HAP-1 (cell line): ENCODE measurements around the gene ANKS1B.

Experiments used
- DNase-seq, 2 experiments: peaks; one replicate each; pipeline ENCODE4 v3.0.0-alpha.2; 2016 to 2020; ENCODE audit warnings: low spot score in 2 of 2
- H3K27me3 ChIP-seq: fragments of 250-450 bp; sonication (Bioruptor Pico); 2 replicates; pipeline ENCODE4 v1.5.1; 2020; ENCODE audit warnings: low read depth, mild to moderate bottlenecking, moderate library complexity
- H3K36me3 ChIP-seq: fragments of 250-450 bp; sonication (Bioruptor Pico); replicated peaks from 2 replicates; pipeline ENCODE4 v1.5.1; 2020; ENCODE audit warnings: mild to moderate bottlenecking
- H3K4me1 ChIP-seq: fragments of 250-450 bp; sonication (Bioruptor Pico); 2 replicates; pipeline ENCODE4 v1.5.1; 2020; ENCODE audit warnings: mild to moderate bottlenecking
- H3K4me3 ChIP-seq: fragments of 250-450 bp; sonication (Bioruptor Pico); 2 replicates; pipeline ENCODE4 v1.5.1; 2020; ENCODE audit warnings: mild to moderate bottlenecking, moderate library complexity
- H3K9me3 ChIP-seq: fragments of 250-450 bp; sonication (Bioruptor Pico); 2 replicates; pipeline ENCODE4 v1.5.1; 2020; ENCODE audit warnings: mild to moderate bottlenecking, moderate library complexity
- in situ Hi-C: fragments of 300-500 bp; cut with MboI; formaldehyde crosslinking; loops from 3 replicates; pipeline ENCODE4 v1.14.3; 2020; ENCODE audit warnings: low sequenced_read_pairs, inconsistent platforms, mixed read lengths

The ANKS1B gene

GRCh38 chr12:99212275-99212674 is 772.5 kb downstream of the ANKS1B start:
- in situ Hi-C loops, result no loop called here
- Histone ChIP-seq H3K36me3 (no peaks in the 10 kb centered on the region), H3K4me3 (no peak overlapping the region), H3K27me3 (no peaks in the 10 kb centered on the region), H3K9me3 (no peaks in the 10 kb centered on the region), H3K4me1 (no peaks in the 10 kb centered on the region)
- DNase-seq, result no peak

- no peak for DNase-seq
- no peak overlapping the region for H3K4me3 ChIP-seq
- H3K36me3 ChIP-seq, result no peaks in the 10 kb centered on the region
- no peaks in the 10 kb centered on the region for H3K4me1 ChIP-seq
- H3K27me3 ChIP-seq, result no peaks in the 10 kb centered on the region
- in situ Hi-C loops, result no loop called here
- H3K9me3 ChIP-seq, result no peaks in the 10 kb centered on the region
Observed at GRCh38 chr12:99205111-99205510, 779.6 kb downstream of the ANKS1B start.

GRCh38 chr12:99201906-99202645 is 782.7 kb downstream of the ANKS1B start:
- H3K9me3 ChIP-seq, result no peaks in the 10 kb centered on the region
- no peaks in the 10 kb centered on the region for H3K36me3 ChIP-seq
- H3K4me1 ChIP-seq, result no peaks in the 10 kb centered on the region
- in situ Hi-C loops, result no loop called here
- no peaks in the 10 kb centered on the region for H3K27me3 ChIP-seq
- no peak for DNase-seq
- H3K4me3 ChIP-seq, result no peak overlapping the region

- H3K36me3 ChIP-seq, result no peaks in the 10 kb centered on the region
- no peaks in the 10 kb centered on the region for H3K9me3 ChIP-seq
- no peak overlapping the region for H3K4me3 ChIP-seq
- peaks cover under 1% of the 10 kb centered on the region; the same call in 1 of the 2 replicates for H3K27me3 ChIP-seq
- no peaks in the 10 kb centered on the region for H3K4me1 ChIP-seq
- in situ Hi-C loops, result no loop called here
- no peak for DNase-seq
Observed at GRCh38 chr12:99200711-99201384, 783.9 kb downstream of the ANKS1B start.

- in situ Hi-C loops, result no loop called here
Observed at GRCh38 chr12:99195474-99195873, 789.3 kb downstream of the ANKS1B start.

GRCh38 chr12:99192489-99192888 is 792.2 kb downstream of the ANKS1B start:
- no peak for DNase-seq
- H3K27me3 ChIP-seq, result peaks cover 2% of the 10 kb centered on the region; the same call in 1 of the 2 replicates
- no peaks in the 10 kb centered on the region for H3K36me3 ChIP-seq
- in situ Hi-C loops, result no loop called here
- no peaks in the 10 kb centered on the region for H3K9me3 ChIP-seq
- no peak overlapping the region for H3K4me3 ChIP-seq
- no peaks in the 10 kb centered on the region for H3K4me1 ChIP-seq

More at GRCh38 chr12:99195474-99195873, 789.3 kb downstream of the ANKS1B start:
- no peak for DNase-seq
- Histone ChIP-seq H3K36me3 (no peaks in the 10 kb centered on the region), H3K27me3 (peaks cover 2% of the 10 kb centered on the region; the same call in 1 of the 2 replicates), H3K9me3 (no peaks in the 10 kb centered on the region), H3K4me3 (no peak overlapping the region), H3K4me1 (no peaks in the 10 kb centered on the region)

- Histone ChIP-seq H3K36me3 (no peaks in the 10 kb centered on the region), H3K9me3 (no peaks in the 10 kb centered on the region), H3K4me3 (no peak overlapping the region), H3K27me3 (no peaks in the 10 kb centered on the region), H3K4me1 (no peaks in the 10 kb centered on the region)
- no peak for DNase-seq
- in situ Hi-C loops, result no loop called here
Observed at GRCh38 chr12:99176871-99177270, 807.9 kb downstream of the ANKS1B start.

GRCh38 chr12:99170461-99170860 is 814.3 kb downstream of the ANKS1B start:
- Histone ChIP-seq H3K27me3 (peaks cover 4% of the 10 kb centered on the region; the same call in 1 of the 2 replicates), H3K9me3 (no peaks in the 10 kb centered on the region), H3K36me3 (no peaks in the 10 kb centered on the region), H3K4me3 (no peak overlapping the region), H3K4me1 (no peaks in the 10 kb centered on the region)
- in situ Hi-C loops, result no loop called here
- DNase-seq, result no peak

GRCh38 chr12:99170037-99170436 is 814.7 kb downstream of the ANKS1B start:
- in situ Hi-C loops, result no loop called here
- Histone ChIP-seq H3K9me3 (no peaks in the 10 kb centered on the region), H3K4me1 (no peaks in the 10 kb centered on the region), H3K36me3 (no peaks in the 10 kb centered on the region), H3K4me3 (no peak overlapping the region), H3K27me3 (peaks cover 4% of the 10 kb centered on the region; the same call in 1 of the 2 replicates)
- DNase-seq, result no peak

- in situ Hi-C loops, result no loop called here
- H3K36me3 ChIP-seq, result no peaks in the 10 kb centered on the region
- H3K4me1 ChIP-seq, result no peaks in the 10 kb centered on the region
- H3K4me3 ChIP-seq, result no peak overlapping the region
- DNase-seq, result no peak
- peaks cover 14% of the 10 kb centered on the region for H3K27me3 ChIP-seq
- no peaks in the 10 kb centered on the region for H3K9me3 ChIP-seq
Observed at GRCh38 chr12:99157946-99158345, 826.8 kb downstream of the ANKS1B start.

- no peaks in the 10 kb centered on the region for H3K36me3 ChIP-seq
- no peak overlapping the region for H3K4me3 ChIP-seq
- in situ Hi-C loops, result no loop called here
- no peaks in the 10 kb centered on the region for H3K4me1 ChIP-seq
- peaks cover 14% of the 10 kb centered on the region for H3K27me3 ChIP-seq
- DNase-seq, result no peak
- H3K9me3 ChIP-seq, result no peaks in the 10 kb centered on the region
Observed at GRCh38 chr12:99154983-99155336, 829.8 kb downstream of the ANKS1B start.

GRCh38 chr12:99154216-99154982 is 830.3 kb downstream of the ANKS1B start:
- no peaks in the 10 kb centered on the region for H3K4me1 ChIP-seq
- no peaks in the 10 kb centered on the region for H3K9me3 ChIP-seq
- in situ Hi-C loops, result no loop called here
- H3K36me3 ChIP-seq, result no peaks in the 10 kb centered on the region
- peaks cover 14% of the 10 kb centered on the region for H3K27me3 ChIP-seq
- no peak overlapping the region for H3K4me3 ChIP-seq
- DNase-seq, result no peak

GRCh38 chr12:99153293-99153692 is 831.4 kb downstream of the ANKS1B start:
- DNase-seq, result no peak
- no peaks in the 10 kb centered on the region for H3K4me1 ChIP-seq
- peaks cover 14% of the 10 kb centered on the region for H3K27me3 ChIP-seq
- H3K36me3 ChIP-seq, result no peaks in the 10 kb centered on the region
- no peaks in the 10 kb centered on the region for H3K9me3 ChIP-seq
- no peak overlapping the region for H3K4me3 ChIP-seq
- in situ Hi-C loops, result no loop called here

GRCh38 chr12:99152337-99152736 is 832.4 kb downstream of the ANKS1B start:
- Histone ChIP-seq H3K27me3 (peaks cover 14% of the 10 kb centered on the region), H3K36me3 (no peaks in the 10 kb centered on the region), H3K4me3 (no peak overlapping the region), H3K4me1 (no peaks in the 10 kb centered on the region), H3K9me3 (no peaks in the 10 kb centered on the region)
- in situ Hi-C loops, result no loop called here
- no peak for DNase-seq
